Right atrium auricular region (tissue), 2 donors: ENCODE results near the gene DLG2. TPM values are rescaled to one million over a fixed set of nuclear protein-coding genes. Genes with fewer than 3 reads are reported as not detected.

Experiments
- DNase-seq: peaks from one replicate; pipeline ENCODE4 v3.0.0-alpha.2; 2019; ENCODE audit warnings: low spot score
- H3K27ac ChIP-seq, 2 donors: fragments of 200-600 bp; sonication (generic); 1 replicate in 1 of 2; 2 replicates in 1 of 2; pipeline ENCODE4 v1.5.1; 2016 to 2019
- H3K27me3 ChIP-seq, 2 donors: fragments of 200-600 bp; sonication (generic); one replicate each; pipeline versions ENCODE4 v1.5.1 to v1.6.0; 2017 to 2019
- H3K36me3 ChIP-seq: fragments of 200-600 bp; sonication (generic); one replicate; pipeline ENCODE4 v1.5.1; 2016
- H3K4me1 ChIP-seq, 2 donors: fragments of 200-600 bp; sonication (generic); one replicate each; pipeline versions ENCODE4 v1.5.1 to v1.6.0; 2017 to 2019
- H3K4me3 ChIP-seq, 2 donors: fragments of 200-600 bp; sonication (generic); 1 replicate in 1 of 2; 2 replicates in 1 of 2; pipeline ENCODE4 v1.5.1; 2017 to 2019; ENCODE audit warnings: mild to moderate bottlenecking in 1 of 2, moderate library complexity in 1 of 2
- H3K9me3 ChIP-seq, 2 donors: fragments of 200-600 bp; sonication (generic); one replicate each; pipeline ENCODE4 v1.5.1; 2019
- CTCF ChIP-seq, 2 donors: fragments of 200-600 bp; sonication (generic); IDR thresholded peaks; one replicate each; pipeline ENCODE4 v1.5.1; 2019; ENCODE audit warnings: antibody characterized with exemption in 2 of 2
- total RNA-seq, 2 donors: library from RNA; depleted of rRNA; stranded (reverse); fragments of >200 nt; gene quantifications; one replicate each; pipeline ENCODE4 v1.1.0, GENCODE V29; 2016

The DLG2 gene
- total RNA-seq, 2 donors from 2014 or later, result 6.6 to 6.7 TPM

GRCh38 chr11:84685149-84685548 lies 942.0 kb downstream of the DLG2 start:
- Histone ChIP-seq H3K4me3 (no peak overlapping the region), H3K36me3 (no peaks in the 10 kb centered on the region), H3K9me3 (no peaks in the 10 kb centered on the region), H3K4me1 (no peaks in the 10 kb centered on the region), H3K27ac (no peak overlapping the region), H3K27me3 (no peaks in the 10 kb centered on the region)
- no peak for TF ChIP-seq CTCF (IDR thresholded peaks at IDR 0.05)
- no peak for DNase-seq

- H3K4me1 ChIP-seq, result no peaks in the 10 kb centered on the region
- H3K27me3 ChIP-seq, result no peaks in the 10 kb centered on the region
- no peaks in the 10 kb centered on the region for H3K9me3 ChIP-seq
- H3K36me3 ChIP-seq, result no peaks in the 10 kb centered on the region
- no peak overlapping the region for H3K27ac ChIP-seq
- no peak for TF ChIP-seq CTCF (IDR thresholded peaks at IDR 0.05)
- no peak overlapping the region for H3K4me3 ChIP-seq
- DNase-seq, result no peak
These were observed 945.7 kb downstream of the DLG2 start for GRCh38 chr11:84681456-84681855.

GRCh38 chr11:84675396-84676025 lies 951.6 kb downstream of the DLG2 start:
- DNase-seq, result no peak
- no peak for TF ChIP-seq CTCF (IDR thresholded peaks at IDR 0.05)
- H3K27ac ChIP-seq, result no peak overlapping the region
- H3K27me3 ChIP-seq, result no peaks in the 10 kb centered on the region
- H3K9me3 ChIP-seq, result no peaks in the 10 kb centered on the region
- no peak overlapping the region for H3K4me3 ChIP-seq
- H3K4me1 ChIP-seq, result no peaks in the 10 kb centered on the region
- no peaks in the 10 kb centered on the region for H3K36me3 ChIP-seq

GRCh38 chr11:84673753-84674152 lies 953.4 kb downstream of the DLG2 start:
- no peak for TF ChIP-seq CTCF (IDR thresholded peaks at IDR 0.05)
- Histone ChIP-seq H3K4me1 (no peaks in the 10 kb centered on the region), H3K27me3 (no peaks in the 10 kb centered on the region), H3K4me3 (no peak overlapping the region), H3K27ac (no peak overlapping the region), H3K36me3 (no peaks in the 10 kb centered on the region), H3K9me3 (no peaks in the 10 kb centered on the region)
- DNase-seq, result no peak

- DNase-seq, result no peak
- TF ChIP-seq CTCF (IDR thresholded peaks at IDR 0.05), result no peak
- H3K4me1 ChIP-seq, result no peaks in the 10 kb centered on the region
- no peaks in the 10 kb centered on the region for H3K9me3 ChIP-seq
- no peaks in the 10 kb centered on the region for H3K27me3 ChIP-seq
- H3K36me3 ChIP-seq, result no peaks in the 10 kb centered on the region
- H3K4me3 ChIP-seq, result no peak overlapping the region
- no peak overlapping the region for H3K27ac ChIP-seq
These were observed 955.7 kb downstream of the DLG2 start for GRCh38 chr11:84671325-84671999.
